HepG2 (cell line): Measurements from ENCODE around the gene GJB1. TPM values are rescaled to one million over a fixed set of nuclear protein-coding genes. Genes with fewer than 3 reads are reported as not detected.

ENCODE experiments used
- CREBL2 ChIP-seq: sonication (generic); formaldehyde crosslinking; IDR thresholded peaks from 2 replicates; pipeline ENCODE4 v1.8.1; 2023; ENCODE audit warnings: missing genetic modification reagents, mild to moderate bottlenecking, borderline replicate concordance
- E2F2 ChIP-seq: sonication (generic); formaldehyde crosslinking; IDR thresholded peaks from 2 replicates; pipeline ENCODE4 v1.4.0; 2020; ENCODE audit warnings: missing genetic modification reagents, borderline replicate concordance
- GABPA ChIP-seq, 2 experiments: IDR thresholded peaks; 2 replicates each; pipeline ENCODE4 v1.6.1; 2011 to 2016; ENCODE audit warnings: low read depth in 2 of 2, low read length in 1 of 2, missing biosample characterization in 1 of 2, missing genetic modification characterization in 1 of 2
- GFI1 ChIP-seq: sonication (generic); formaldehyde crosslinking; IDR thresholded peaks from 2 replicates; pipeline ENCODE4 v1.5.0; 2020; ENCODE audit warnings: missing genetic modification reagents, mild to moderate bottlenecking, borderline replicate concordance
- HINFP ChIP-seq: sonication (generic); formaldehyde crosslinking; IDR thresholded peaks from 2 replicates; pipeline ENCODE4 v1.4.0; 2020; ENCODE audit warnings: low read depth, mild to moderate bottlenecking, missing genetic modification reagents
- KDM4B ChIP-seq: sonication (generic); formaldehyde crosslinking; IDR thresholded peaks from 2 replicates; pipeline ENCODE4 v1.4.0; 2020; ENCODE audit warnings: missing genetic modification reagents
- NKX3-1 ChIP-seq: sonication (generic); formaldehyde crosslinking; IDR thresholded peaks from 2 replicates; pipeline ENCODE4 v1.5.0; 2020; ENCODE audit warnings: missing genetic modification reagents
- PCBP2 ChIP-seq: fragments of 200-400 bp; formaldehyde crosslinking; optimal IDR thresholded peaks from 2 replicates; pipeline ENCODE3; 2018; ENCODE audit warnings: low read length, low read depth; ENCODE audit not compliant: poor library complexity, severe bottlenecking
- RELA ChIP-seq: sonication (generic); formaldehyde crosslinking; IDR thresholded peaks from 2 replicates; pipeline ENCODE4 v1.4.0; 2020; ENCODE audit warnings: missing genetic modification reagents
- SMARCC2 ChIP-seq: fragments of 450-650 bp; IDR thresholded peaks from 2 replicates; pipeline ENCODE4 v1.6.1; 2017; ENCODE audit warnings: antibody characterized with exemption, mild to moderate bottlenecking
- TSC22D2 ChIP-seq: sonication (generic); formaldehyde crosslinking; IDR thresholded peaks from 2 replicates; pipeline ENCODE4 v1.5.1; 2020; ENCODE audit warnings: missing genetic modification reagents, mild to moderate bottlenecking, borderline replicate concordance
- YEATS2 ChIP-seq: sonication (generic); formaldehyde crosslinking; IDR thresholded peaks from 2 replicates; pipeline ENCODE4 v1.4.0; 2020; ENCODE audit warnings: missing genetic modification reagents, borderline replicate concordance
- ZBTB33 ChIP-seq: sonication (generic); formaldehyde crosslinking; IDR thresholded peaks from 2 replicates; pipeline ENCODE4 v1.4.0; 2020; ENCODE audit warnings: missing genetic modification reagents
- ZNF101 ChIP-seq: sonication (generic); formaldehyde crosslinking; IDR thresholded peaks from 2 replicates; pipeline ENCODE4 v1.4.0; 2020; ENCODE audit warnings: mild to moderate bottlenecking, low read depth, missing genetic modification reagents, borderline replicate concordance
- ZNF260 ChIP-seq: sonication (generic); formaldehyde crosslinking; IDR thresholded peaks from 2 replicates; pipeline ENCODE4 v1.4.0; 2020; ENCODE audit warnings: missing genetic modification reagents, low read depth, mild to moderate bottlenecking, borderline replicate concordance
- ZNF44 ChIP-seq: sonication (generic); formaldehyde crosslinking; IDR thresholded peaks from 2 replicates; pipeline ENCODE4 v1.5.1; 2020; ENCODE audit warnings: mild to moderate bottlenecking, missing genetic modification reagents
- ZNF501 ChIP-seq: sonication (generic); formaldehyde crosslinking; IDR thresholded peaks from 2 replicates; pipeline ENCODE4 v1.5.1; 2020; ENCODE audit warnings: mild to moderate bottlenecking, moderate library complexity, missing genetic modification reagents
- ZNF550 ChIP-seq: sonication (generic); formaldehyde crosslinking; IDR thresholded peaks from 2 replicates; pipeline ENCODE4 v1.4.0; 2020; ENCODE audit warnings: mild to moderate bottlenecking, missing genetic modification reagents, borderline replicate concordance
- ZNF556 ChIP-seq: sonication (generic); formaldehyde crosslinking; IDR thresholded peaks from 2 replicates; pipeline ENCODE4 v1.4.0; 2020; ENCODE audit warnings: mild to moderate bottlenecking, missing genetic modification reagents, borderline replicate concordance
- ZNF674 ChIP-seq: sonication (generic); formaldehyde crosslinking; IDR thresholded peaks from 2 replicates; pipeline ENCODE4 v1.5.0; 2020; ENCODE audit warnings: low read depth, mild to moderate bottlenecking, missing genetic modification reagents
- ZNF691 ChIP-seq: sonication (generic); formaldehyde crosslinking; IDR thresholded peaks from 2 replicates; pipeline ENCODE4 v1.4.0; 2020; ENCODE audit warnings: missing genetic modification reagents, low read depth, mild to moderate bottlenecking, borderline replicate concordance
- ZNF7 ChIP-seq: IDR thresholded peaks from 2 replicates; pipeline ENCODE4 v1.6.1; 2016; ENCODE audit warnings: missing biosample characterization, missing genetic modification reagents
- ZNF878 ChIP-seq: sonication (generic); formaldehyde crosslinking; IDR thresholded peaks from 2 replicates; pipeline ENCODE4 v1.8.1; 2023; ENCODE audit warnings: mild to moderate bottlenecking, missing genetic modification reagents, moderate library complexity
- polyA plus RNA-seq, 8 experiments: library from polyadenylated mRNA; depleted of rRNA in 3 of 8; stranded (reverse) in 7 of 8; unstranded in 1 of 8; fragments of >200 nt; fragmentation: Illumina TruSeq in 4 of 8; extraction: Trizol in 4 of 8; gene quantifications; 2 replicates each; pipeline versions ENCODE4 v1.2.1 to v1.2.3, GENCODE V29; 2011 to 2016; ENCODE audit warnings: low read depth in 4 of 8, missing spikeins in 1 of 8, mixed read lengths in 1 of 8; ENCODE audit not compliant: insufficient read depth in 1 of 8
- total RNA-seq, 5 experiments: library from RNA; depleted of rRNA; stranded (reverse); fragments of >200 nt; fragmentation: Illumina TruSeq; extraction: Trizol; gene quantifications; 2 replicates each; pipeline ENCODE4 v1.2.3, GENCODE V29; 2016; ENCODE audit warnings: low read depth in 1 of 5

The GJB1 gene
- total and polyA plus RNA-seq, 2 of the 13 experiments (the other 11 are each of a cell fraction or from before 2014, with no cell fraction given), result 111 to 161 TPM

- no peak for TF ChIP-seq ZNF260 (CRISPR knock-in tag)
- TF ChIP-seq ZNF878 (CRISPR knock-in tag), result no peak
- TF ChIP-seq ZNF550 (CRISPR knock-in tag), result no peak
- TF ChIP-seq ZBTB33, result no peak
- TF ChIP-seq RELA, result no peak
- no peak for TF ChIP-seq ZNF44 (CRISPR knock-in tag)
- TF ChIP-seq CREBL2, result no peak
- TF ChIP-seq NKX3-1 (CRISPR knock-in tag), result no peak
- TF ChIP-seq ZNF556, result no peak
- peak; percentile 42; the same call in 1 of the 2 replicates for TF ChIP-seq ZNF501 (CRISPR knock-in tag)
- TF ChIP-seq ZNF101, result no peak
- no peak for TF ChIP-seq TSC22D2 (CRISPR knock-in tag)
- no peak for TF ChIP-seq E2F2 (CRISPR knock-in tag)
- TF ChIP-seq PCBP2, result no peak
- TF ChIP-seq ZNF7 (CRISPR knock-in tag), result no peak
- TF ChIP-seq HINFP, result 0 out of 2 replicates have a peak, but pooled peaks have one; percentile 35
- TF ChIP-seq ZNF674 (CRISPR knock-in tag), result no peak
- peak; percentile 39; the same call in 1 of the 2 replicates for TF ChIP-seq ZNF691 (CRISPR knock-in tag)
- no peak for TF ChIP-seq KDM4B (CRISPR knock-in tag)
- no peak for TF ChIP-seq GFI1
- TF ChIP-seq SMARCC2, result no peak
- no peak for TF ChIP-seq YEATS2 (CRISPR knock-in tag)
- no peak for TF ChIP-seq GABPA (IDR thresholded peaks at IDR 0.05; ENCODE audit: low read depth, low read length)
- TF ChIP-seq GABPA (CRISPR knock-in tag; IDR thresholded peaks at IDR 0.05; ENCODE audit: low read depth), result no peak
These were observed 8.3 kb upstream of the GJB1 start (continued) for GRCh38 chrX:71214604-71215337.
